Right lobe of liver (tissue), 6 donors: Measurements from ENCODE around the gene GLTP. TPM values are rescaled to one million over a fixed set of nuclear protein-coding genes. Genes with fewer than 3 reads are reported as not detected.
"Not testable (repeated sequence)": the region's sequence is repeated elsewhere in the genome, so short reads cannot be mapped to it uniquely, and the experiment has no call there.

Experiments used
- ATAC-seq, 4 donors: fragments of 200-7000 bp; cut with Tn5 transposase; one replicate each; pipeline ENCODE4 v1.9.1; 2020; ENCODE audit warnings: mild to moderate bottlenecking in 4 of 4, moderate library complexity in 4 of 4
- DNase-seq, 3 donors: peaks; one replicate each; pipeline ENCODE4 v3.0.0-alpha.2; 2020
- H3K27ac ChIP-seq, 3 donors: fragments of 200-600 bp; one replicate each; pipeline ENCODE4 v1.8.0; 2022
- H3K27me3 ChIP-seq, 2 donors: fragments of 200-600 bp; one replicate each; pipeline ENCODE4 v1.8.0; 2022
- H3K36me3 ChIP-seq, 4 donors: fragments of 200-600 bp; sonication (generic) in 1 of 4; one replicate each; pipeline versions ENCODE4 v1.5.1 to v1.8.0; 2017 to 2022; ENCODE audit warnings: control low read depth in 1 of 4
- H3K4me1 ChIP-seq, 4 donors: fragments of 200-600 bp; sonication (generic) in 1 of 4; one replicate each; pipeline versions ENCODE4 v1.5.1 to v1.8.0; 2017 to 2022; ENCODE audit warnings: control low read depth in 1 of 4
- H3K4me3 ChIP-seq, 3 donors: fragments of 200-600 bp; one replicate each; pipeline ENCODE4 v1.8.0; 2022
- H3K9me3 ChIP-seq, 4 donors: fragments of 200-600 bp; sonication (generic) in 1 of 4; one replicate each; pipeline versions ENCODE4 v1.5.1 to v1.8.0; 2017 to 2022; ENCODE audit warnings: control low read depth in 1 of 4
- CTCF ChIP-seq, 4 donors: fragments of 200-600 bp in 3 of 4; fragments of 450-650 bp in 1 of 4; IDR thresholded peaks; one replicate each; pipeline versions ENCODE4 v1.5.1 to v1.8.0; 2016 to 2022; ENCODE audit warnings: antibody characterized with exemption in 4 of 4, mild to moderate bottlenecking in 2 of 4
- POLR2A ChIP-seq: fragments of 450-650 bp; IDR thresholded peaks from one replicate; pipeline ENCODE4 v1.6.1; 2017; ENCODE audit warnings: antibody characterized with exemption, mild to moderate bottlenecking
- WGBS: methylation state at CpG from one replicate; pipeline ENCODE4 v1.1.6; 2018; ENCODE audit warnings: low coverage, low lambda C conversion rate; ENCODE audit not compliant: insufficient coverage; ENCODE audit errors: missing lambda C conversion rate; 5-methylcytosine and 5-hydroxymethylcytosine counted together
- intact Hi-C, 2 donors: fragments of 100-400 bp; cut with DNase I; formaldehyde crosslinking; loops; one replicate each; pipeline versions ENCODE4 v1.11.2 to v1.14.1; 2022
- total RNA-seq, 6 experiments: library from RNA; depleted of rRNA in 2 of 6; stranded (reverse); fragments of >200 nt in 2 of 6; fragmentation: NEBNext Ultra II Directional in 3 of 6; extraction: Animal tissue kit (Norgen Biotek cat#: 25700) in 3 of 6; gene quantifications; one replicate each; pipeline versions ENCODE4 v1.1.0 to v1.2.4, GENCODE V29; 2016 to 2023
- donor health status: DM: no; HTN: yes; CAD: no.
- donor health status: DM: no; HTN: no; CAD: no.
- donor health status: DM: no; HTN: no; CAD: no.
- donor health status: DM: no; HTN: yes; CAD: no.
- donor health status: DM: no; HTN: yes; CAD: no.

The GLTP gene
- total RNA-seq, 6 experiments from 2014 or later, result 9.8 to 20.8 (median 13.6) TPM

- H3K27ac ChIP-seq, result peak within 1 kb of the TSS; percentile 41 to 72 (median 43)
- WGBS, result 2% methylated on average over 47 of the region's 69 CpGs
Measured at GRCh38 chr12:109899783-109900751, 19.7 kb upstream of the GLTP start, which contains the start of gene TCHP. TSS of gene TCHP (plus strand) at chr12:109900274. CDS start at chr12:109903027, 2,753 bp downstream.

GRCh38 chr12:109899345-109899744, 19.0 kb upstream of the GLTP start:
- intact Hi-C loops, H3K4me3 ChIP-seq, H3K27me3 ChIP-seq, ATAC-seq, DNase-seq, H3K9me3 ChIP-seq: not testable (repeated sequence)
- peak overlapping the region in 1 of 3 donors; percentile 43 for H3K27ac ChIP-seq
- WGBS, result 89% methylated on average over 15 of the region's 15 CpGs
- H3K36me3 ChIP-seq, result peaks cover 2 to 16% (median 8%) of the 10 kb centered on the region in 4 donors
- peaks cover 0 to 18% (median 6%) of the 10 kb centered on the region in 4 donors for H3K4me1 ChIP-seq

More at GRCh38 chr12:109899783-109900751, 19.7 kb upstream of the GLTP start, which contains the start of gene TCHP:
- Histone ChIP-seq H3K27me3 (no peaks in the 10 kb centered on the region), H3K4me3 (peak within 1 kb of the TSS; percentile 74 to 93 (median 84)), H3K4me1 (peaks cover 0 to 18% (median 6%) of the 10 kb centered on the region in 4 donors), H3K36me3 (peaks cover 2 to 23% (median 8%) of the 10 kb centered on the region in 4 donors), H3K9me3 (no peaks in the 10 kb centered on the region)
- intact Hi-C loops, result no loop called here
- peak; percentile 19 to 53 (median 42) for TF ChIP-seq CTCF (IDR thresholded peaks at IDR 0.05)
- peak; percentile 26 for TF ChIP-seq POLR2A
- peak; percentile 89 to 92 (median 91) for DNase-seq
- peak; percentile 95 to 98 (median 98) for ATAC-seq

GRCh38 chr12:109897029-109897428, 16.7 kb upstream of the GLTP start:
- intact Hi-C loops, result no loop called here
- Histone ChIP-seq H3K9me3 (no peaks in the 10 kb centered on the region), H3K36me3 (no peaks in the 10 kb centered on the region), H3K4me1 (peaks cover 0 to 18% (median 6%) of the 10 kb centered on the region in 4 donors), H3K27ac (no peak overlapping the region), H3K4me3 (no peak overlapping the region), H3K27me3 (no peaks in the 10 kb centered on the region)
- TF ChIP-seq POLR2A (no peak), CTCF (IDR thresholded peaks at IDR 0.05) (no peak)
- no peak for ATAC-seq
- no peak for DNase-seq
- 63% methylated on average over 2 of the region's 6 CpGs for WGBS

GRCh38 chr12:109896188-109896587, 15.8 kb upstream of the GLTP start:
- no peak for TF ChIP-seq CTCF (IDR thresholded peaks at IDR 0.05)
- no peak for TF ChIP-seq POLR2A
- H3K4me3 ChIP-seq, result no peak overlapping the region
- DNase-seq (no peak), ATAC-seq (no peak)
- intact Hi-C loops, result no loop called here
- no peaks in the 10 kb centered on the region for H3K9me3 ChIP-seq
- no peaks in the 10 kb centered on the region for H3K27me3 ChIP-seq
- peaks cover 0 to 12% (median 5%) of the 10 kb centered on the region in 4 donors for H3K4me1 ChIP-seq
- H3K27ac ChIP-seq, result no peak overlapping the region
- H3K36me3 ChIP-seq, result no peaks in the 10 kb centered on the region
- WGBS, result 72% methylated on average over 2 of the region's 6 CpGs

GRCh38 chr12:109894939-109895338, 14.6 kb upstream of the GLTP start:
- peaks cover 0 to 6% (median 2%) of the 10 kb centered on the region in 4 donors for H3K4me1 ChIP-seq
- WGBS, result 50% methylated on average over 2 of the region's 4 CpGs
- ATAC-seq (no peak), DNase-seq (no peak)
- intact Hi-C loops, result no loop called here
- H3K36me3 ChIP-seq, result no peaks in the 10 kb centered on the region
- TF ChIP-seq POLR2A, result no peak
- no peak for TF ChIP-seq CTCF (IDR thresholded peaks at IDR 0.05)
- H3K27ac ChIP-seq, result no peak overlapping the region
- no peaks in the 10 kb centered on the region for H3K27me3 ChIP-seq
- H3K4me3 ChIP-seq, result no peak overlapping the region
- no peaks in the 10 kb centered on the region for H3K9me3 ChIP-seq
